HG02642 (cell line): ENCODE results near the gene SDHD.

Source experiments
- ATAC-seq: cut with Tn5 transposase; IDR thresholded peaks from one replicate; pipeline ENCODE4 v1.9.1; 2021; ENCODE audit warnings: mild to moderate bottlenecking; ENCODE audit not compliant: unreplicated experiment, poor library complexity

SDHD gene

DNA sequence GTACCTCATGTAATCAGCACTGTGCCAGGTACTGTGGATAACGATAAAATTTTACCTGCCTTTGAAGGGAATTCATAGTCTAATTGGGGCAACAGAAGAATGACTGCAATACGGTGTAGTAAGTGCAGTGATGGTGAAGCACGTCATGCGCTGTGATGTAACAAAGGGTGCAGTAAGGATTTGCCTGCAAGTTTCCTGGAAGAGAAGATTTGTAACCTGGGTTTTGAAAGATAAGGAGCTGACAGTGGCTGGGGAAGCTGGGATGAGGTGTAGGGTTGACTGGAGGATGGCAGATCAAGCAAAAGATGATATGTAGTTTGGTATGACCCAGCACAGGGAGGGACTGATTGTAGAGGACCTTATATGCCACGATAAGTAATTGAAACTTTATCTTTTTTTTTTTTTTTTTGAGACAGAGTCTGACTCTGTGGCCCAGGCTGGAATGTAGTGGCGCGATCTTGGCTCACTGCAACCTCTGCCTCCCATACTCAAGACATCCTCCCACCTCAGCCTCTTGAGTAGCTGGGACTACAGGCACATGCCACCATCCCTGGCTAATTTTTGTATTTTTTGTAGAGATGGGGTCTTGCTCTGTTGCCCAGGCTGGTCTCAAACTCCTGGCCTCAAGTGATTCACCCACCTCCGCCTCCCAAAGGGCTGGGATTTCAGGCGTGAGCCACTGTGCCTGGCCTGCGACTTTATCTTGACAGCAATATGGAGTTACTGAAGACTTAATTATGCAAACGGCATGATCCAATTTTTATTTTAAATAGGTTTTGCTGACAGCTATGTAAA, 11.3 kb downstream of the SDHD start:
- no peak for ATAC-seq

DNA sequence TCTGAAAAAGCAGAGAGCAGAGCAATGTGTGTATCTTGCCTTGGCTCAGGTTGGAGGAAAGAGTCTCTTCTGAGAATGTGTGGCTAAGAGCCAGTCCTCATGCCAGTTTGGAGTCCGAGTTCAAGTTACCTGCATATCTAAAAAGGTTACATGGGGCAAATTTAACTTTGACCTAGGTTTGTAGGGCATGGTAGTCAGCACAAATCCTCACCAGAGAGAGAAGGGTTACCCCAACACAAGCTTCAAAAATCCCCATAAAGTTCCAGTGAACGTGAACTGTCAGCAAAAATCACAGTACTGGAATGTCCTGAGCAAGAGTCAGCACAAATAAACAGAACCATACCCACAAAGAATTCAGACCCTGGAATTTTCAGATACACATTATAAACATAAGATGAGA, 13.8 kb downstream of the SDHD start:
- no peak for ATAC-seq

DNA sequence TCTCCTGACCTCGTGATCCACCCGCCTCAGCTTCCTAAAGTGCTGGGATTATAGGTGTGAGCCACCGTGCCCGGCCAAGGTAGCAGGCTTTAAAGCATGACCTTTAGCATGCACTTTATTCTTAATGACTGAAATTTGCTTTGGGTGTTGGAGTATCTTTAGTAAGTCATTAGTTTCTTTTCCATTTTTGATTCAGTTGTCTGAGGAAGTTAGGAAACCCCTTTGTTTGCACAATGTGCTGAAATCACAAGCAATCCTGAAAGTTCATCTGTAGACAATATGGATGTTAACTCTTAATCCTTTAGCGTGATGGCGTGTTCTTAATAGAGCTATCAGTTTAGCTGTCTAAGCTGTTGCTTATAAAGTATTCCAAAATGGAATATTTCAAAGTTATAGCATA, 16.8 kb downstream of the SDHD start:
- ATAC-seq: no peak

DNA sequence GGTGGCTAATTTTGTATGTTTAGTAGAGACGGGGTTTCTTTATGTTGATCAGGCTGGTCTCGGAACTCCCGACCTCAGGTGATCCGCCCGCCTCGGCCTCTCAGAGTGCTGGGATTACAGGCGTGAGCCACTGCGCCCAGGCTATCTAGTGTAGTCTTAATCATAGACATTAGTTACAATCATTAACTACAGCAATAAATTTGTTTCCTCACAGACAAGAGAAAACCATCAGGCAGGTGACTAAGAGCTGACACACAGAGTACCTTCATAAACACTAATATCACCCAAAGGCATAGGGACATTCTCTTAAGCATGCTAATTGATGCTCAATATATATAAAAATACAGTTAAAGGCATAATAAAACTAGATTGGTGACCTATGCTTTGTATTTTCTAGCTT, 19.4 kb downstream of the SDHD start:
- ATAC-seq: no peak

DNA sequence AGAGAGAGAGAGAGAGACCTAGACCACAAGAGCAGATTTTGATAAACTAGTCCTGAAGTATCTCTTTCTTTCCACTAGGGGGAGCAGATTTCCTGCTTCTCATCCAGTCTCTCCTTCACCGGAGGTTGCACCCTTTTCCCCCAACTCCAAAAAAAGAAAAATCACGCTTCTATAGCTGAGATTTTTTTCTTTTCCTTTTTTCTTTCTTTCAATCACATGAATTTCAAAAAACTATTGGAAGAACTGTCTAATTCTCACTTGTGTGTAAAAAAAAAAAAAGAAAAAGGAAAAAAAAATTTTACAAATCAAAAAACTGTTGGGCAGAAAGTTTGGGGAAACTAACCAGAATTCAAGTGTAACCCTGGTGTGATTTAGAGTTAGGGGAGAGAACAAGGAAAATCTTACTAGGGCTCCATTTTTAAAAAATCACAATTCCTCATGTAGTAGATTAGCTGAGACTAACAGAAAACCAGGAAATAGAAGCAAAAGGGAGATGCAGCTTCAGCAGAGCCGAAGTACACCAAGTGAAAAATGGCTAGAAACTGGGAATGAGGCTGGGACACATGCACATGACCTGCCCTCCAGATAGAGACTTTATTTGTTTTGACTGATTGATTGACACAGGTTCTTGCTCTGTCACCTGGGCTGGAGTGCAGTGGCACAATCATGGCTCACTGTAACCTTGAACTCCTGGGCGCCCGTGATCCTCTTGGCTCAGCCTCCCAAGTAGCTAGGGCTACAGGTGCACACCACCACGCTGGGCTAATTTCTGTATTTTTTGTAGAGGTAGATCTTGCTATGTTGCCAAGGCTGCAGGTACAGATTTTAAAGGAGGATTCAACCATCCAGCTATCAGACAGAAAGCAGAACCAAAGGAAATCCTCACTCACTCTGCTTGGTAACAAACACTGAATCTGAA, 27.1 kb downstream of the SDHD start:
- no peak for ATAC-seq

DNA sequence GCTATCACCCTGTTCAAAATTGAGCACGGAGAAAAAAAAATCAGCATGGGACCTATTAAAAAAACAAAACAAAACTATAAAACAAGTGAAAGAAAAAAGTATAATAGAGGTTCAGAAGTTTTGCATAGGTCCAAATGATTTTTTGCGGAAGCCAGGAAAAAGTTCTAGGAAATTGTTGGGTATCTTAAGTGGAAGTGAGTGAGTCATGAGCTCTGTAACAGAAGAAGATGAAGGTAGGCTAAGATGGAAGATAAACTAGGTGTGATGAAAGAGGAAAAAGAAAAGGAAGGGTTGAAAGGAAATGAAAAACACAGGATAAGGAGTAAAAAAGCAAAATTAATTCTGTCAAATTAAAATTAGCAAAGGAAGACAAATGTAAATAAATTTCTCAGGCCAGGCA, 27.8 kb downstream of the SDHD start:
- no peak for ATAC-seq

DNA sequence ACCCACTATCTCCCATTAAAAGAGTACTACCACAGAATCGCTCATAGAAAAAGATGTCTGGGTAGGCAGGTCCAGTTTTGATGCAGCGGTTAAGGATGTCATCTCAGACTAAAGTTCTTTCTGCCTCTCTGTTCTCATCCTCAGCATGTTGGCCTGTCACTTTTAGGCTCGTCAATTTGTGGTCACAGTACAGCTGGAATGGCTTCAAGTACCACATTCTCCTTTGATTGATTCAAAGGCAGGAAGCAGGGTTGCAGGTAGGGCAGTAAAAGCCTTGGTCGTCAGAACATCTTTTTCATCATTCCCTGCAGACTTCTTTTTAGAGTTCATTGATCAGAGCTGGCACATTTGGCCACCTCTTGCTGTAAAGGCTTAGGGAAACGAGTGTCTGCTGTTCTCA, 28.7 kb downstream of the SDHD start:
- no peak for ATAC-seq

DNA sequence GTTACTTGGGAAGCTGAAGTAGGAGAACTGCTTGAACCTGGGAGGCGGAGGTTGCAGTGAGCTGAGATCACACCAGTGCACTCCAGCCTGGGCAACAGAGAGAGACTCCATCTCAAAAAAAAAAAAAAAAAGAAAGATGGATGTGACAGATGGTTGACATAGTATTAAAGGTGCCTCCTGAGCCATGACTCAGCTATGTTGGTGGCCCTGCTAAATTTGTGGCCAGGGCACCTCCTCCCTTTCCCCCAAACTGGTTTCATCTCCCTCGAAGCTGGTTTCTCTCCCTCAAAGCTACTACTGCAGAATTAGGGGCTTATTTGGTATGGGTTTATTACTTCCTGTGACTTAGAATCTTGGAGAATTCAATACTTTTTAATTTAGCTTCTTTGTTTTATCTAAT, 31.5 kb downstream of the SDHD start:
- no peak for ATAC-seq

DNA sequence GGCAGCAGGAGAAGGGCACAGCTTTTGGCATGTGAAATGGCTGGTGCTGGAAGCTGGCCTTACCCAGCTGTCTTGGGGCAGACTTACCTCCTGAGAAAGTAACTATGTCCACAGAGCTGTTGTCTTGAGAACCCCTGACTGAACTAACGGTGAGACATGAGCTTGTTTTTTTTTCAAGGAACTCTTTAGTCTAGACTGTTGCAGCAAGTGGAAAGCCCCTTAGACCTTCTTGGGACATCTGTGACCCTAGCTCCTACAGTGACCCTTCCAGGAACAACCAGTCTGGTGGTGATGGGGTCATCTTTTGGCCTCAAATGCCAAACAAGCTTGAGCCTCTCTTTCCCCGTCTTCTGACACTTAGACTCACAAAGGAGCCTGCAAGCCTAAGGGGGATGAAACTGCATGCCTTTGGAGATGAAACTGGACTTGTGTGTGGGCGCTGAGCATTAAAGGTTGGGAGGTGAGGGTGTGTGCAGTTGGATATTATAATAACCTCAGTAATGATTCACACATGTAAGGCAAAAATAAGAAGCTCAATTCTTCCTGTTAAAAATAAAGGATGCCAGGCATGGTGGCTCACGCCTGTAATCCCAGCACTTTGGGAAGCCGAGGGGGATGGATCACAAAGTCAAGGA, 35.4 kb downstream of the SDHD start:
- ATAC-seq: no peak

DNA sequence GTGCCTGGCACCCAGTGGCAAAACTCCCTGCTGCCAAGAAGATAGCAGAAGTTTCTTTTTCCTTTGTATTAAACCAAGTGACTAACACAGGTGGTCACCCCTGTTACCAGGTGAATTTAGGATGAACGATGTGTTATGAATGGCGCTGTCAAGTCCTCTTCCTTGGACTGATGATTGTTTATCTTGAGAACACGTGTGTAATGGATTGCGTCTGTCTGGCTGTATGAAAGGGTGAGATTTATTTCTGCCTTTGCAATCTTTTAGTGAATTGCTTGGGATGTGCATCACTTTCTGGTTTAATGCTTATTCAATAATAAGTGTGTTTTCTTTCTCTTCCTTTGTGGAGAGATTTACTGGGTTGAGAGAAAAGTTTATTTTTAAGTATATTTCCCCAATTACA, 36.5 kb downstream of the SDHD start:
- ATAC-seq: no peak

DNA sequence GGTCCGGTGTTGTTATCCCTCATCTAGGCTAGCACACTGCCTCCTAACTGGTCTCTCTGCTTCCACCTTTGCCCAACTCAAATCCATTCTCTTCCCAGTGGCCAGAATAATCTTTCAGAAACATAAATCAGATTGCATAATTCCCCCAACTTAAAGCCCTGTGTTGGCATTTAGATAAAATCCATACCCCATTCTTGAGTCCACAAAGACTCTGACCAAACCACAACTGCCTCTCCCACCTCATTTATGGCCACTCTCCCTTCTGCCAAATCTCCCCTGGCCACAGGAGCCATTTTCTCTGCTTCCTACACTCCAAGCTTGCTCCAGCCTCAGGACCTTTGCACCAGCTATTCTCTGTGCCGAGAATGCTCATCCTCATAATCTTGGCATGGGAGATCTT, 40.4 kb downstream of the SDHD start:
- no peak for ATAC-seq

DNA sequence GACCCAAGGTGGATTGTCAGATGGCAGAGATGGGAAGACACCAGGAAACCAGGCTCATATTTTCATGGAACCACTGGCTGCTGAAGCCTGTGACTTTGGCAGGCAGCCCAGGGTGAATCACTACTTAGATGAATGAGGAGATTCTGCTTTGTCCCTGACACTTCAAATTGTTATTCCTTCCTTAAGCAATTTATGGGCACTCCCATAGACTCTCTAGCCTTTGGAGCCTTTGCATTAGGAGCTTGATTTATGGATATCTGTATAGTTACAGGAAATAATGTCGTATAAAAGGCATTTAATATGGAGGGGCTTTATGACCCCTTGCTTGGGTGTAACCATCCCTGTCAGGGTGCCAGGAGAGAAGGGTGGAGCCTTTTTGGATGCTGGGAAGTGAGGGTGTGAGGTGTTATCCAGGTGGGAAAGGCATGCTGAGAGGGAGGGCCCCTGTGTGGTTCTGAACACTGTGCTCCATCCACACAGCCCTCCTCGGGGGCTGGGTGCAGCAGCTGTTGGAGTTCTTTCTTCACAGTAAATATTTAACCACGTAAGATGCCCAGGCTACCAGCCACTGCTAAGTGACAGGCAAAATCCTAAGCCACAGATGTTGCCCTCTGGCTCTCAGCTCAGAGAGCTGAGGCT, 41.9 kb downstream of the SDHD start:
- no peak for ATAC-seq

DNA sequence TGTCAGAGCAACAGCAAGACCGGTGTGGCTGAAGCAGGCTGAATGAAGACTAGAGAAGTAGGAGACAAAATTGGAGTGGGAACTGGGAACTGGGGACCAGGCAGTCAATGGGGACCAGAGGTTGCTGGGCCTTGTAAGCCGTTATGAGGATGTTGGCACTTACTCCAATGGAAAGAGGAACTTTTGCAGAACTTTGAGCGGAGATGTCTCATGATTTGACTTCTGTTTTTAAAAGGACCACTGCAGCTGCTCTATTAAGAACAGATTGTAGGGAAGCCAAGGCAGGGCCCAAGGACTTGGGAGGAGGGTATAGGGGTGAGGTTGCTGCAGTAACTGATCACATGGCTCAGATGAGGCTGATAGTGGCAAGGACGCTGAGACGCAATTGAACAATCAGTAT, 43.0 kb downstream of the SDHD start:
- no peak for ATAC-seq

DNA sequence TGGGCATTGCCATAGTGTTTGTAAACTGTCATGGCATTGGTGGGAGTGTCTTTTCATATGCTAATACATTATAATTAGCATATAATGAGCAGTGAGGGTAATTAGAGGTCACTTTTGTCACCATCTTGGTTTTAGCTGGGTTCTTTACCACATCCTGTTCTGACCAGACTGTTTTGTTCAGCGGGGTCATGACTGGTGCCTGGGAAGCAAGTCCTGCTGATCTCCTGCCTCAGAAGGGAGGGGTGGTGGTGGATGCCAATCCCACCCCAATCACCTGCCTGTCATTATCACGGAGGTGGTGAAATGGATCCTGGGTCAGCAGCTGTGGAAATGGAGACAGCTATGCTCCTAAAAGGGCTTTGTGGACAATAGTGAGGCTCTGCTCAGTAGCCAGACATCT, 46.1 kb downstream of the SDHD start:
- no peak for ATAC-seq

DNA sequence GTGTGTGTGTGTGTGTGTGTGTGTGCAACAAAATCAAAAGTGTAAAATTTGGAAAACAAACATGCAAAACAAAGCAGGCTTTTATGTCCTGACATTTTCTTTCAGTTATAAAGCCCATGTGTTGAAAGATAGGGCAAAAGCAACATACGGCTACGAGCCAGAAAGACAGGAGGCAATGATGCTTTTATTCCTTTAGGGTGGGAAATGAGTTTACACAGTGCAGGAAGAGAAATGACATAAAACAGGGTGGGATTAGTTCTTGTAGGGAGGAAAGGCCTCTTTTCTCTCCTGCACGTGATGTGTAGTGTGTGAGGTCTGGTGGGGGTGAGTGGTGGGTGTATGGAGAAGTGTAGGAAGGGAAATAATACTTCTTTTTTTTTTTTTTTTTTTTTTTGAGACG, 47.8 kb downstream of the SDHD start:
- ATAC-seq: no peak

DNA sequence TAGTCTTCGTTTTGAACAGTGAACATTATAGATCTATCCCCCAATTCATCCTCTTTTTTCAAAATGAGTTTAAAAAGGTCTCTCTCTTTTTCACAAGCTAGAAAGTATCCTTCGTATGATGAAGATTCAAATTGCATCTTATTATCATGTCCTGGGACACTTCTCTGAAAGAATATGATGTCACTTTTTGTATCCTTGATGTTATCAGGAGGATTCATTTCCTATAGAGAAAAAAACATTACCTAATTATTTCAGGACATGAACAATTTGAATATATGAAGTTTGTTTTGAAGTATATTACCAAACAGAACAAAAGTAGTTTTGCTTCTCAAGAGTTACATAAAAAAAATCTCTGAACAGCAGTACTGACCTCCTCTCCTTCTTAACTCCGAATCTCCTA, 56.9 kb downstream of the SDHD start:
- no peak for ATAC-seq
